Erythroblast (primary cell): ENCODE results near the gene HSD17B8.

Experiments
- DNase-seq, 2 experiments: peaks; one replicate each; lab custom pipeline; 2025; lab: John Stamatoyannopoulos, UW
- GATA1 ChIP-seq: IDR thresholded peaks from 2 replicates; pipeline ENCODE4 v1.6.1; 2011; ENCODE audit warnings: low read depth, mild to moderate bottlenecking, control low read depth, low read length, moderate library complexity
- POLR2A ChIP-seq: IDR thresholded peaks from 2 replicates; pipeline ENCODE4 v1.6.1; 2011; ENCODE audit warnings: mild to moderate bottlenecking, low read length

HSD17B8 gene

DNA sequence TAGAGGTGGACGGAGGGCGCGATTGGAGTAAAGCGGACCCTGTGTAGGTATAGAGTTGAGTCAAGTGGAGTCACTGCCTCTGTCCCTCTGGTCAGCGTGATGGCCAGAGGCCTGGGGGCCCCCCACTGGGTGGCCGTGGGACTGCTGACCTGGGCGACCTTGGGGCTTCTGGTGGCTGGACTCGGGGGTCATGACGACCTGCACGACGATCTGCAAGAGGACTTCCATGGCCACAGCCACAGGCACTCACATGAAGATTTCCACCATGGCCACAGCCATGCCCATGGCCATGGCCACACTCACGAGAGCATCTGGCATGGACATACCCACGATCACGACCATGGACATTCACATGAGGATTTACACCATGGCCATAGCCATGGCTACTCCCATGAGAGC lies 3.3 kb upstream of the HSD17B8 start:
- TF ChIP-seq POLR2A (no peak), GATA1 (no peak)
- DNase-seq, result peak in 1 of 2 experiments; percentile 62

DNA sequence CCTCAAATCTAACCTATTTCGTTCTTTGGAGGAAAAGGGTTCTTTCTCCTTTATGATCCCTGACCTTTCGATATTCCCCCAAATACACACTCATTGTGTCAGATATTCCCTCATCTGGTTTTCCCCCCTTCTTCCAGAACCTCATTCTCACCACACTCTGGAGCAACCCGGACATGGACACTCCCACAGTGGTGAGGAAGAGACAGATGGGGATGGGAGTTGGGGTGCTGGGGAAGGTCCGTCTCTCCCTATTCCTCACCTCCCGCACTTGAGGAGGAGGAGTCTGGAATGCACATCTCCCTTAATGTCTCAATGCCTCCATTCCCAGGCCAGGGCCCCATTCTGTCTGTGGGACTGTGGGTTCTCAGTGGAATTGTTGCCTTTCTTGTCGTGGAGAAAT lies 2.5 kb upstream of the HSD17B8 start:
- TF ChIP-seq GATA1, result no peak
- no peak for TF ChIP-seq POLR2A

DNA sequence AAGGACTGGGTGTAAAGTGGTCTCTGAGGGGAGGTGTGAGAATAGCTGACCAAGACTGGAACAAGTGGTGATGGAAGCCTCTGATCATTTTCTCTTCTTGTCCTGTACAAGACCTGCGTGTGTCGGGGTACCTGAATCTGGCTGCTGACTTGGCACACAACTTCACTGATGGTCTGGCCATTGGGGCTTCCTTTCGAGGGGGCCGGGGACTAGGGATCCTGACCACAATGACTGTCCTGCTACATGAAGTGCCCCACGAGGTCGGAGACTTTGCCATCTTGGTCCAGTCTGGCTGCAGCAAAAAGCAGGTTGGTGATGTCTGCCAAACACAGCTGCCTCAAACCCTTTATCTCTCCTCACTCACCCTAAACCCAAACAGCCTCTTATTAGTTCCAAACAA lies 1.7 kb upstream of the HSD17B8 start:
- DNase-seq, result no peak
- TF ChIP-seq POLR2A (no peak), GATA1 (no peak)

More for the DNA sequence above, 2.5 kb upstream of the HSD17B8 start:
- DNase-seq, result no peak

DNA sequence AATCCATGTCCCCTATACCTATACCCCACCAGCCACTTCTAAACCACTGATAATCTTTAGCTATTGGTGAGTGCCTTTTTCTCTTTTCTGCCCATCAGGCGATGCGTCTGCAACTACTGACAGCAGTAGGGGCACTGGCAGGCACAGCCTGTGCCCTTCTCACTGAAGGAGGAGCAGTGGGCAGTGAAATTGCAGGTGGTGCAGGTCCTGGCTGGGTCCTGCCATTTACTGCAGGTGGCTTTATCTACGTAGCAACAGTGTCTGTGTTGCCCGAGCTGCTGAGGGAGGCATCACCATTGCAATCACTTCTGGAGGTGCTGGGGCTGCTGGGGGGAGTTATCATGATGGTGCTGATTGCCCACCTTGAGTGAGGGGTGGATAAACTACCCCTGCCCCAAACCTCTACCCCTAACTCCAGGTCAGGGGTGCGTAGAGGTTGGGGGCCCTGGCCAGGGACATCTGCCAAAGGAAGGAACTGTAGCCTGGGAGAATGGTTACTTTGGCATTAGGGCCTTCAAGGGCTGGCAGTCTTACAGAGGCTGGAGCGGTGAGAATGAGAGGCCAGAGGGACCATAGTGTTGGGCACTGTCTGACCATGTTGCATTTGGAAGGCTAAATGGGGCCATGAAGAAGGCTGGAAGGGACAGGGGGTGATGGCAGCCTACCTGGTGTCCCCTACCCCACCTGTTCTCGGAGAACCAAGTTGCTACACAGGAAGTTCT lies 851 bp upstream of the HSD17B8 start:
- DNase-seq, result peak in 1 of 2 experiments; percentile 35
- TF ChIP-seq POLR2A (no peak), GATA1 (no peak)

DNA sequence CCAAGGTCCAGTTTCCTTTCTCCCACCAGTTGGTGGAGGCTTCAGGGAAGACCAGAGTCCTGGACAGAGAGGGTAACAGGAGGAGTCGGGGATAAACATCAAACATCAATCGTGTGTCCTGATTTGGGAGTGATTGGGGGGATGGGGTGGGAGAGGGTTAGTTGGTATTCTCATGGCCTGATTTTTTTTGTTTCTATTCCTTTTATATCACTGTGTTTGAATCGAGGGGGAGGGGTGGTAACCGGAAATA lies 365 bp upstream of the HSD17B8 start:
- no peak for DNase-seq
- no peak for TF ChIP-seq GATA1
- TF ChIP-seq POLR2A, result no peak

DNA sequence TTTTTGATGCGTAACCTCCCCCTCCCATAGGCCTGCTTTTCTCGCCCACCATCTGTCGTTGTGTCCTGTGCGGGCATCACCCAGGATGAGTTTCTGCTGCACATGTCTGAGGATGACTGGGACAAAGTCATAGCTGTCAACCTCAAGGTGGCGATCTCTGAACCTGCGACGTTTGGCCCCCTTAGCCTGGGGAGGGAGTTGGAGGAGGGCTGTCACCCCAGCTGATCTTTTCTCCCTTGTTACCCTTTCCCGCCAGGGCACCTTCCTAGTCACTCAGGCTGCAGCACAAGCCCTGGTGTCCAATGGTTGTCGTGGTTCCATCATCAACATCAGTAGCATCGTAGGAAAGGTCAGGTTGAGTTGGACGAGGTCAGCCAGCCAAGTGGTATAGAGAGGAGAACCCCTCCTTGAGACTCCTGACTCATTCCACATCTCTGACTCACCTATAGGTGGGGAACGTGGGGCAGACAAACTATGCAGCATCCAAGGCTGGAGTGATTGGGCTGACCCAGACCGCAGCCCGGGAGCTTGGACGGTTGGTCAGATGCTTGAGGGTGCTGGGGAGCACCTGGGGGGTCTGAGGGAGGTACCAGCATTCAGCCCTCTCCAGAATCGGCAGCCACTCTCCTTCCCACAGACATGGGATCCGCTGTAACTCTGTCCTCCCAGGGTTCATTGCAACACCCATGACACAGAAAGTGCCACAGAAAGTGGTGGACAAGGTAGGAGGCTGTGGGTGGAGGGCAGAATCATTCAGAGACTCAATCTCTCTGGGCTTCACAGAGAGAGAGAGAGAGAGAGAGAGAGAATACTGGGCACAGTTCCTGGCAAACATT lies 954 bp downstream of the HSD17B8 start:
- TF ChIP-seq POLR2A (no peak), GATA1 (no peak)
- peak; percentile 51 to 54 for DNase-seq

DNA sequence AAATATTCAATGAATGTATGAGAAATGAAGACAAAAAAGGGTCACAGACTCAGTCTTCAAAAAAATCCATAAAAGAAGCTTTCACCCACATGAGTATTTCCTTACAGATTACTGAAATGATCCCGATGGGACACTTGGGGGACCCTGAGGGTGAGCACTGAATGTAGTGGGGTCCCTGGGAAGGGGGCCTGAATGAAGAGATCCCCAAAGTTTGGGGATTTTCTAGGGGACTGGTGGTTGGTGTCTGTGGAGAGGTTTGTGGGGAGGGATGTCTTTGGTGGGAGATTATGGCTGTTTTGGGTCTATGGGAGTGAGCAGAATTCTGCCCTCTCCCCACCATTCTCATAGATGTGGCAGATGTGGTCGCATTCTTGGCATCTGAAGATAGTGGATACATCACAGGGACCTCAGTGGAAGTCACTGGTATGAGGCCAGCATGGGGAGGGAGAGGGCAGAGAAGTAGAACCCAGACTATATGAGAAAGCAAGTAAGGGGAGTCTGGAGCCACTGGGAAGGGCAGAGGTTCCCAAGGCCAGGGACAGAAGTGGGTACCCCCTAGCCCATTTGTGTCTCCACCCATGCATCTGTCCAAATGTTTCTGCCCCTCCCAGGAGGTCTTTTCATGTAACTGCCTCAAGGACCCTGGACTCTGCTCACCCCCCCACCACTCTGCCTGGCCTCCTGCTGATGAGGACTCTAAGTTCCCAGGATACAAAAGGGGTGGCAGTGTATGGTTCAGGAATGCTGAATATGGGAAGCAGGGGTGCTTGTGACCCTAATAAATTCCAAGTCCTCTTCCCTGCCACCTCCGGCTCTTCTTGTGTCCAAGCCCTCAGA lies 1.8 kb downstream of the HSD17B8 start:
- peak in 1 of 2 experiments; percentile 32 for DNase-seq
- TF ChIP-seq POLR2A (no peak), GATA1 (no peak)

DNA sequence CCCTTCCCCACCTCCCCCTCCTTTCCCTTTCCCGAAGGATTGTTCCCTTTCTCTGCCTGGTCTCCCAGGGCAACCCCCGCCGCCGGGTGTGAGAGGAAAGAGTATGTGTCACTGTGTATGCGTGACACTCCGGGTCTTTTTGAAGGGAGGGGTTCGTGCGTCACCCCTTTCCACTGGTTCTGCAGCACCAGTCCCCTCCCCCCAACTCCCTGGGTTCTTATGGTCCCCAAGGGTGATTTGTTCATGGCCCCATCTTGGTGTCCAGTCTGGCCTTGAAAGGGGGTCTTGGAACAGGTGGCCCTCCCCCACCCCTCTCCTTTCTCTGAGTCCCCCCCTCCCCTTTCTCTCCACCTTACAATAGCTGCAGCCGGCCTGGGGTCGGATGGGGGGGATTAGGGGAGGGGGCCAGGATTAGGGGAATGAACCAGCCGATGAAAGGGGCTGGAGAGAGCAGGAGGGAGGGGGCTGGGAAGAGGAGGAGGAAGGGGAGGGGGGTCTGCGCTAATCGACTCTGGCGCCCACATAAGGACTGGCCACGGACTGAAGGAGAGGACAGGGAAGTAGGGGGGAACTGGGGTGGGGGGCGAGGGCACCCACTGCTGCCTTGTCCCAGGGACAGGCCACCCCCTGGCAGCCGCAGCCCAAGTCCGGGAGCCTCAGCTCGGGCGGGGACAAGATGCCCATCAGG lies 2.6 kb downstream of the HSD17B8 start:
- no peak for TF ChIP-seq POLR2A
- TF ChIP-seq GATA1, result no peak
- DNase-seq, result peak in 1 of 2 experiments; percentile 21

DNA sequence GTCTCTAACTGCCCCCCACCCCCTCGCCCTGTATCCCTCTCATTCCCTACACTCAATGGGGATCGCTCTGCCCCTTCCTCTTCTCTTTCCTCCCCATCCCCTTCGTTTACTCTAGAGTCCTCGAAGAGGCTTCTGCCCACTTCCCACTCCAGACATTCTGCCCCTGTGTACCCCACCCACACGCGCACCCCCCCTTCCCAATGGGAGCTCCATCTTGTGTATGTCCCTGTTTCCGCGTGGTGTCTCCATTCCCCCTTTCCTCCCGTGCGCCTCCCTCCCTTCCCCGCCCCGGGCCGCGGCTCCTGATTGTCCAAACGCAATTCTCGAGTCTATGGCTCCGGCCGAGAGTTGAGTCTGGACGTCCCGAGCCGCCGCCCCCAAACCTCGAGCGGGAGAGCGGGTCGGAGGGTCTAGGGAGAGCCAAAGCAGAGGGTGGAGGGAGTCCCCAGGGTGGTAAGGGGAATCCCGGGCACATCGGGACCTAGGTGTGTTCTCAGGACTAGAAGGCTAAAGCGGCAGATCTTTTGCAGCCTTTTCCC lies 3.2 kb downstream of the HSD17B8 start:
- TF ChIP-seq POLR2A, result no peak
- DNase-seq, result peak; percentile 33 to 65

DNA sequence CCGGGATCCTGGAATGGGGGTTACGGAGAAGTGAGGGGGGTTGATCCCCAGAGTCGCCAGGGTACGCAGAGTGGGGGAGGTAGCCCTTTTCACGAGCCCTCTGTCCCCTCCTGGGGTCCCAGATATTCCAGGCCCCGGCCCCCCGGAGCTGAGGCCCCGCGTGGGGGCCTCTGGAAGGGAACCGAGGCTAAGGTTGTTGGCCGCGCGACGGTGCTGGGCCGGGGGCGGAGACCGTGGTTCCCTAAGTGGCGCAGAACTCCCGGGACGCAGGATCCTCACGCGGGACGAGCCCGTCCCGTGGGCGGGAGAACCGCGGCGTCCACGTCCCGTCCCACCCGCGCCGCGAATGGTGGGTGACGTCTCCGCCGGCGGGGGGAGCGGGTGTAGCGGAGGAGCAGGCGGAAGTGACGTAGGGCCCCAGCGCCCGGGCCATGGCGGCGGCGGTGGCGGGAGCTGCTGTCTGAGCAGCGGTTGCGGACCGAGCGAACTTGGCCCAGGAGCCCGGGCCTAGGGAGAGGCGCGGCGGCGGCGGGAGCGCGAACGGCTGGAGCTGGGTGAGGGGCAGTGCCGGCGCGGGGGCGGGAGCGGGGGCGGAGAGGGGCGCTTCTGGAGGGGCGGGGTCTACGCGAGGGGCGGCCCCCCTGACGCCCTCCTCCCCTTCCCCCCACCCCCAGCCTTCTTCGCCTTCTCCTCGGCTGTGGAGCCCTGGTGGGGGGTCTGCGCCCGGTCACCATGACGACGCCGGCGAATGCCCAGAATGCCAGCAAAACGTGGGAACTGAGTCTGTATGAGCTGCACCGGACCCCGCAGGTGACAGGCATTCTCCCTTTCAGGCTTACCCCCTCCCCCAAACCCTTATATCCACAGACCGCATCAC lies 3.9 kb downstream of the HSD17B8 start, which contains the start of gene RING1:
RING1 (plus strand) TSS at position 410 of the 877 bp plus-strand sequence; CDS start at position 733, 323 bp downstream.
- peak; percentile 87 to 94 for DNase-seq
- peak; percentile 90 for TF ChIP-seq POLR2A
- TF ChIP-seq GATA1, result no peak

DNA sequence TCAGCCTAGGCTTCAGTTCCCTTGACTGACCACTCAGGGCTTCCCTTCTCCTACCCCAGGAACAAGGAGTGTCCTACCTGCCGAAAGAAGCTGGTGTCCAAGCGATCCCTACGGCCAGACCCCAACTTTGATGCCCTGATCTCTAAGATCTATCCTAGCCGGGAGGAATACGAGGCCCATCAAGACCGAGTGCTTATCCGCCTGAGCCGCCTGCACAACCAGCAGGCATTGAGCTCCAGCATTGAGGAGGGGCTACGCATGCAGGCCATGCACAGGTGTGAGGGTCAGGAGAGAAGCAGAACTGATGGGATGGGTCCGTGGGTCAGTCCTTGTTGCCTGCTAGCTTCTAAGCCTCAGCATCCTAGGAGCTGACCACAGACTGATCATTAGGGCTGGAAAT lies 5.4 kb downstream of the HSD17B8 start:
- no peak for TF ChIP-seq POLR2A
- TF ChIP-seq GATA1, result no peak
- no peak for DNase-seq

DNA sequence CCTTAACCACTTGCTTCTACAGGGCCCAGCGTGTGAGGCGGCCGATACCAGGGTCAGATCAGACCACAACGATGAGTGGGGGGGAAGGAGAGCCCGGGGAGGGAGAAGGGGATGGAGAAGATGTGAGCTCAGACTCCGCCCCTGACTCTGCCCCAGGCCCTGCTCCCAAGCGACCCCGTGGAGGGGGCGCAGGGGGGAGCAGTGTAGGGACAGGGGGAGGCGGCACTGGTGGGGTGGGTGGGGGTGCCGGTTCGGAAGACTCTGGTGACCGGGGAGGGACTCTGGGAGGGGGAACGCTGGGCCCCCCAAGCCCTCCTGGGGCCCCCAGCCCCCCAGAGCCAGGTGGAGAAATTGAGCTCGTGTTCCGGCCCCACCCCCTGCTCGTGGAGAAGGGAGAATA lies 6.7 kb downstream of the HSD17B8 start:
- TF ChIP-seq GATA1 (no peak), POLR2A (no peak)
- no peak for DNase-seq
